Vagina (tissue), 2 donors: ENCODE results near the gene ADPGK. TPM values are rescaled to one million over a fixed set of nuclear protein-coding genes. Genes with fewer than 3 reads are reported as not detected.

Experiments
- DNase-seq, 2 donors: peaks; one replicate each; pipeline ENCODE4 v3.0.0-alpha.2; 2017; ENCODE audit errors: extremely low spot score in 2 of 2
- H3K27ac ChIP-seq: fragments of 200-600 bp; sonication (generic); one replicate; pipeline ENCODE4 v1.5.1; 2019
- H3K27me3 ChIP-seq: fragments of 200-600 bp; sonication (generic); one replicate; pipeline ENCODE4 v1.5.1; 2019
- H3K36me3 ChIP-seq, 2 donors: fragments of 200-600 bp; sonication (generic); one replicate each; pipeline ENCODE4 v1.5.1; 2017 to 2019
- H3K4me1 ChIP-seq: fragments of 200-600 bp; sonication (generic); one replicate; pipeline ENCODE4 v1.5.1; 2019
- H3K4me3 ChIP-seq, 2 donors: fragments of 200-600 bp; sonication (generic); 1 replicate in 1 of 2; 2 replicates in 1 of 2; pipeline ENCODE4 v1.5.1; 2016 to 2019
- H3K9me3 ChIP-seq: fragments of 200-600 bp; sonication (generic); one replicate; pipeline ENCODE4 v1.5.1; 2019
- CTCF ChIP-seq, 3 experiments: fragments of 450-650 bp in 2 of 3; fragments of 200-600 bp in 1 of 3; sonication (generic) in 1 of 3; IDR thresholded peaks; one replicate each; pipeline ENCODE4 v1.5.1; 2017 to 2019; ENCODE audit warnings: antibody characterized with exemption in 3 of 3, mild to moderate bottlenecking in 2 of 3, moderate library complexity in 2 of 3
- POLR2A ChIP-seq, 2 donors: fragments of 450-650 bp; IDR thresholded peaks; one replicate each; pipeline ENCODE4 v1.6.1; 2017; ENCODE audit warnings: antibody characterized with exemption in 2 of 2, mild to moderate bottlenecking in 2 of 2, moderate library complexity in 2 of 2
- POLR2AphosphoS5 ChIP-seq, 2 donors: sonication (generic); formaldehyde crosslinking; IDR thresholded peaks; one replicate each; pipeline ENCODE4 v1.9.0; 2017; ENCODE audit warnings: antibody characterized with exemption in 2 of 2, mild to moderate bottlenecking in 2 of 2, low read depth in 1 of 2; ENCODE audit not compliant: insufficient read depth in 1 of 2
- intact Hi-C: fragments of 100-400 bp; cut with DNase I; formaldehyde crosslinking; loops from one replicate; pipeline ENCODE4 v1.15.1; 2023
- total RNA-seq: library from RNA; depleted of rRNA; stranded (reverse); fragments of >200 nt; gene quantifications from one replicate; pipeline ENCODE4 v1.2.3, GENCODE V29; 2016

The ADPGK gene
- total RNA-seq, 1 donor from 2014 or later = 53.8 TPM

GRCh38 chr15:72785432-72785831, 1.9 kb upstream of the ADPGK start:
- no peaks in the 10 kb centered on the region for H3K9me3 ChIP-seq
- TF ChIP-seq POLR2AphosphoS5 (IDR thresholded peaks at IDR 0.05; ENCODE audit: insufficient read depth in 1 of 2, low read depth in 1 of 2) = no peak
- TF ChIP-seq POLR2A (IDR thresholded peaks at IDR 0.05) = no peak
- TF ChIP-seq CTCF (IDR thresholded peaks at IDR 0.05) = no peak
- no peak for DNase-seq
- H3K27me3 ChIP-seq = no peaks in the 10 kb centered on the region
- H3K27ac ChIP-seq = peak overlapping the region; percentile 89
- peaks cover 34% of the 10 kb centered on the region for H3K4me1 ChIP-seq
- intact Hi-C loops = no loop called here
- no peaks in the 10 kb centered on the region for H3K36me3 ChIP-seq
- no peak overlapping the region for H3K4me3 ChIP-seq

GRCh38 chr15:72784456-72784876, 908 bp upstream of the ADPGK start:
- H3K27ac ChIP-seq = peak overlapping the region; percentile 89
- TF ChIP-seq CTCF (IDR thresholded peaks at IDR 0.05) = peak in 2 of 3 experiments; percentile 0 to 6
- TF ChIP-seq POLR2AphosphoS5 (IDR thresholded peaks at IDR 0.05; ENCODE audit: insufficient read depth in 1 of 2, low read depth in 1 of 2) = no peak
- DNase-seq = no peak
- peak overlapping the region; percentile 76 to 82 for H3K4me3 ChIP-seq
- no peaks in the 10 kb centered on the region for H3K9me3 ChIP-seq
- intact Hi-C loops = no loop called here
- peaks cover 0 to 4% of the 10 kb centered on the region in 2 donors for H3K36me3 ChIP-seq
- peaks cover 42% of the 10 kb centered on the region for H3K4me1 ChIP-seq
- H3K27me3 ChIP-seq = no peaks in the 10 kb centered on the region

GRCh38 chr15:72783004-72783639, 436 bp downstream of the ADPGK start:
- TF ChIP-seq CTCF (IDR thresholded peaks at IDR 0.05) (no peak), POLR2A (IDR thresholded peaks at IDR 0.05) (no peak), POLR2AphosphoS5 (IDR thresholded peaks at IDR 0.05; ENCODE audit: insufficient read depth in 1 of 2, low read depth in 1 of 2) (no peak)
- Histone ChIP-seq H3K9me3 (no peaks in the 10 kb centered on the region), H3K27ac (peak overlapping the region; percentile 89), H3K4me3 (peak overlapping the region; percentile 76 to 82), H3K4me1 (peaks cover 42% of the 10 kb centered on the region), H3K36me3 (peaks cover 0 to 6% of the 10 kb centered on the region in 2 donors), H3K27me3 (no peaks in the 10 kb centered on the region)
- DNase-seq = no peak
- intact Hi-C loops = no loop called here

- Histone ChIP-seq H3K4me3 (peak overlapping the region; percentile 76 to 82), H3K27ac (peak overlapping the region; percentile 89), H3K4me1 (peaks cover 42% of the 10 kb centered on the region), H3K9me3 (no peaks in the 10 kb centered on the region), H3K36me3 (peaks cover 0 to 6% of the 10 kb centered on the region in 2 donors), H3K27me3 (no peaks in the 10 kb centered on the region)
- intact Hi-C loops = no loop called here
- TF ChIP-seq CTCF (IDR thresholded peaks at IDR 0.05) (no peak), POLR2AphosphoS5 (IDR thresholded peaks at IDR 0.05; ENCODE audit: insufficient read depth in 1 of 2, low read depth in 1 of 2) (no peak), POLR2A (IDR thresholded peaks at IDR 0.05) (no peak)
- DNase-seq = no peak
Observed at GRCh38 chr15:72782274-72783003, 1.1 kb downstream of the ADPGK start.

- Histone ChIP-seq H3K4me1 (peaks cover 42% of the 10 kb centered on the region), H3K27me3 (no peaks in the 10 kb centered on the region), H3K4me3 (no peak overlapping the region), H3K27ac (no peak overlapping the region), H3K9me3 (no peaks in the 10 kb centered on the region), H3K36me3 (peaks cover 0 to 6% of the 10 kb centered on the region in 2 donors)
- no peak for DNase-seq
- intact Hi-C loops = no loop called here
- TF ChIP-seq POLR2A (IDR thresholded peaks at IDR 0.05) (no peak), CTCF (IDR thresholded peaks at IDR 0.05) (no peak), POLR2AphosphoS5 (IDR thresholded peaks at IDR 0.05; ENCODE audit: insufficient read depth in 1 of 2, low read depth in 1 of 2) (no peak)
Observed at GRCh38 chr15:72781631-72782030, 1.9 kb downstream of the ADPGK start.
